Fibroblast of lung (primary cell): Measurements from ENCODE around the gene CDK2AP2. TPM values are rescaled to one million over a fixed set of nuclear protein-coding genes. Genes with fewer than 3 reads are reported as not detected.

ENCODE experiments used
- DNase-seq, 2 donors: peaks; one replicate each; pipeline versions ENCODE4 v3.0.0 to v3.0.0-alpha.2; 2010; ENCODE audit warnings: low read depth in 2 of 2
- H2AFZ ChIP-seq: 2 replicates; pipeline ENCODE4 v1.5.1; 2012; ENCODE audit warnings: low read length, control low read depth, inconsistent platforms
- H3K27ac ChIP-seq: 2 replicates; pipeline ENCODE4 v1.5.1; 2011; ENCODE audit warnings: low read length, control low read depth; ENCODE audit not compliant: insufficient read depth
- H3K27me3 ChIP-seq: 2 replicates; pipeline ENCODE4 v1.5.1; 2011; ENCODE audit warnings: mild to moderate bottlenecking, low read length; ENCODE audit not compliant: control insufficient read depth, insufficient read depth
- H3K36me3 ChIP-seq: 2 replicates; pipeline ENCODE4 v1.5.1; 2011; ENCODE audit warnings: low read length; ENCODE audit not compliant: control insufficient read depth, insufficient read depth
- H3K4me1 ChIP-seq: 2 replicates; pipeline ENCODE4 v1.5.1; 2011; ENCODE audit warnings: low read length; ENCODE audit not compliant: control insufficient read depth, insufficient read depth; ENCODE audit errors: extremely low read depth
- H3K4me2 ChIP-seq: 2 replicates; pipeline ENCODE4 v1.5.1; 2011; ENCODE audit warnings: low read length, control low read depth; ENCODE audit not compliant: insufficient read depth; ENCODE audit errors: extremely low read depth
- H3K4me3 ChIP-seq, 4 experiments: fragments of 200-600 bp in 1 of 4; sonication (generic) in 1 of 4; replicated peaks in 1 of 4; 2 replicates each; pipeline ENCODE4 v1.5.1; 2011 to 2016; ENCODE audit warnings: low read length in 4 of 4, low read depth in 3 of 4, mild to moderate bottlenecking in 3 of 4, control low read depth in 2 of 4, inconsistent platforms in 1 of 4, mixed read lengths in 1 of 4; ENCODE audit not compliant: insufficient read depth in 1 of 4; ENCODE audit errors: control extremely low read depth in 1 of 4
- H3K79me2 ChIP-seq: 2 replicates; pipeline ENCODE4 v1.5.1; 2012; ENCODE audit warnings: mild to moderate bottlenecking, low read length, inconsistent platforms; ENCODE audit not compliant: control insufficient read depth, insufficient read depth
- H3K9ac ChIP-seq: 2 replicates; pipeline ENCODE4 v1.5.1; 2011; ENCODE audit warnings: mild to moderate bottlenecking, low read length, control low read depth; ENCODE audit not compliant: insufficient read depth
- H3K9me3 ChIP-seq: 2 replicates; pipeline ENCODE4 v1.5.1; 2012; ENCODE audit warnings: low read depth, low read length; ENCODE audit not compliant: control insufficient read depth, insufficient read depth
- H4K20me1 ChIP-seq: 2 replicates; pipeline ENCODE4 v1.5.1; 2011; ENCODE audit warnings: low read length; ENCODE audit not compliant: control insufficient read depth, insufficient read depth; ENCODE audit errors: extremely low read depth
- CTCF ChIP-seq, 2 donors: IDR thresholded peaks in 1 of 2; conservative IDR thresholded peaks in 1 of 2; 1 replicate in 1 of 2; 2 replicates in 1 of 2; pipeline ENCODE4 v1.5.1; 2011 to 2012; ENCODE audit warnings: low read length in 2 of 2, control low read depth in 1 of 2, inconsistent platforms in 1 of 2, low read depth in 1 of 2, mild to moderate bottlenecking in 1 of 2
- EZH2 ChIP-seq: IDR thresholded peaks from 2 replicates; pipeline ENCODE4 v1.5.1; 2012; ENCODE audit warnings: low read length, control low read depth, mild to moderate bottlenecking; ENCODE audit errors: missing control alignments
- polyA plus RNA-seq, 2 donors: library from polyadenylated mRNA; depleted of rRNA in 1 of 2; stranded (reverse) in 1 of 2; unstranded in 1 of 2; fragments of >200 nt; gene quantifications; 2 replicates each; pipeline ENCODE4 v1.2.1, GENCODE V29; 2011 to 2012; ENCODE audit warnings: missing spikeins in 1 of 2
- total RNA-seq: library from RNA; depleted of rRNA; stranded (reverse); fragments of >200 nt; gene quantifications from 2 replicates; pipeline ENCODE4 v1.2.1, GENCODE V29; 2014

CDK2AP2 gene
- total and polyA plus RNA-seq, 2 donors (not counting 1 experiment from before 2014, with no cell fraction given), result 7.8 to 19.0 TPM

- no peak overlapping the region for H3K27ac ChIP-seq
- no peaks in the 10 kb centered on the region for H3K4me1 ChIP-seq
- no peaks in the 10 kb centered on the region for H3K79me2 ChIP-seq
- no peaks in the 10 kb centered on the region for H3K9me3 ChIP-seq
- DNase-seq, result no peak
- no peaks in the 10 kb centered on the region for H3K27me3 ChIP-seq
- no peak overlapping the region for H3K4me2 ChIP-seq
- no peak overlapping the region for H2AFZ ChIP-seq
- peaks cover 9% of the 10 kb centered on the region for H3K36me3 ChIP-seq
- H3K9ac ChIP-seq, result no peak overlapping the region
- H4K20me1 ChIP-seq, result no peaks in the 10 kb centered on the region
- H3K4me3 ChIP-seq, result no peak overlapping the region
- TF ChIP-seq EZH2 (no peak), CTCF (conservative IDR thresholded peaks at IDR 0.05 in 1 of 2, IDR thresholded peaks at IDR 0.05 in 1 of 2; ENCODE audit: low read depth in 1 of 2, low read length in 2 of 2) (no peak)
Observed at GRCh38 chr11:67492801-67493547, 15.0 kb downstream of the CDK2AP2 start.

GRCh38 chr11:67492069-67492727, 15.8 kb downstream of the CDK2AP2 start:
- H3K36me3 ChIP-seq, result peaks cover 9% of the 10 kb centered on the region
- TF ChIP-seq CTCF (conservative IDR thresholded peaks at IDR 0.05 in 1 of 2, IDR thresholded peaks at IDR 0.05 in 1 of 2; ENCODE audit: low read depth in 1 of 2, low read length in 2 of 2) (no peak), EZH2 (no peak)

GRCh38 chr11:67491276-67492068, 16.5 kb downstream of the CDK2AP2 start:
- H3K36me3 ChIP-seq, result peaks cover 9% of the 10 kb centered on the region
- no peaks in the 10 kb centered on the region for H3K4me1 ChIP-seq
- no peak overlapping the region for H2AFZ ChIP-seq
- DNase-seq, result no peak
- no peak overlapping the region for H3K27ac ChIP-seq
- no peaks in the 10 kb centered on the region for H4K20me1 ChIP-seq
- H3K4me3 ChIP-seq, result no peak overlapping the region
- no peak overlapping the region for H3K4me2 ChIP-seq
- no peaks in the 10 kb centered on the region for H3K27me3 ChIP-seq
- TF ChIP-seq CTCF (conservative IDR thresholded peaks at IDR 0.05 in 1 of 2, IDR thresholded peaks at IDR 0.05 in 1 of 2; ENCODE audit: low read depth in 1 of 2, low read length in 2 of 2), result no peak
- TF ChIP-seq EZH2, result no peak
- no peaks in the 10 kb centered on the region for H3K79me2 ChIP-seq
- H3K9me3 ChIP-seq, result no peaks in the 10 kb centered on the region
- no peak overlapping the region for H3K9ac ChIP-seq

More at GRCh38 chr11:67492069-67492727, 15.8 kb downstream of the CDK2AP2 start:
- no peaks in the 10 kb centered on the region for H3K4me1 ChIP-seq
- no peak overlapping the region for H3K27ac ChIP-seq
- DNase-seq, result no peak
- H3K9me3 ChIP-seq, result no peaks in the 10 kb centered on the region
- H3K4me2 ChIP-seq, result no peak overlapping the region
- H3K79me2 ChIP-seq, result no peaks in the 10 kb centered on the region
- no peaks in the 10 kb centered on the region for H3K27me3 ChIP-seq
- H2AFZ ChIP-seq, result no peak overlapping the region
- H3K9ac ChIP-seq, result no peak overlapping the region
- H3K4me3 ChIP-seq, result no peak overlapping the region
- H4K20me1 ChIP-seq, result no peaks in the 10 kb centered on the region
